GM12872 (cell line): Measurements from ENCODE around the gene PIGU.

Source experiments
- CTCF ChIP-seq: IDR thresholded peaks from 3 replicates; pipeline ENCODE4 v1.5.1; 2011; ENCODE audit warnings: low read depth, mild to moderate bottlenecking, low read length, moderate library complexity; ENCODE audit not compliant: insufficient read depth

PIGU gene

GRCh38 chr20:34579191-34579978 lies 97.5 kb downstream of the PIGU start:
- no peak for TF ChIP-seq CTCF

- no peak for TF ChIP-seq CTCF
Measured at GRCh38 chr20:34578521-34578920, 98.4 kb downstream of the PIGU start.

GRCh38 chr20:34578025-34578424 lies 98.9 kb downstream of the PIGU start:
- TF ChIP-seq CTCF: no peak

- no peak for TF ChIP-seq CTCF
Measured at GRCh38 chr20:34577061-34577460, 99.8 kb downstream of the PIGU start.

GRCh38 chr20:34575756-34576155 lies 101.1 kb downstream of the PIGU start:
- no peak for TF ChIP-seq CTCF

- no peak for TF ChIP-seq CTCF
Measured at GRCh38 chr20:34575271-34575670, 101.6 kb downstream of the PIGU start.

- no peak for TF ChIP-seq CTCF
Measured at GRCh38 chr20:34574861-34575260, 102.0 kb downstream of the PIGU start.
